HG03469 (cell line): ENCODE measurements around the gene SEMA4B.
"Not testable (repeated sequence)": the region's sequence is repeated elsewhere in the genome, so short reads cannot be mapped to it uniquely, and the experiment has no call there.

Experiments
- ATAC-seq: cut with Tn5 transposase; IDR thresholded peaks from one replicate; pipeline ENCODE4 v1.9.1; 2021; ENCODE audit warnings: mild to moderate bottlenecking, moderate library complexity, moderate number of reproducible peaks; ENCODE audit not compliant: unreplicated experiment

The SEMA4B gene, protein sequence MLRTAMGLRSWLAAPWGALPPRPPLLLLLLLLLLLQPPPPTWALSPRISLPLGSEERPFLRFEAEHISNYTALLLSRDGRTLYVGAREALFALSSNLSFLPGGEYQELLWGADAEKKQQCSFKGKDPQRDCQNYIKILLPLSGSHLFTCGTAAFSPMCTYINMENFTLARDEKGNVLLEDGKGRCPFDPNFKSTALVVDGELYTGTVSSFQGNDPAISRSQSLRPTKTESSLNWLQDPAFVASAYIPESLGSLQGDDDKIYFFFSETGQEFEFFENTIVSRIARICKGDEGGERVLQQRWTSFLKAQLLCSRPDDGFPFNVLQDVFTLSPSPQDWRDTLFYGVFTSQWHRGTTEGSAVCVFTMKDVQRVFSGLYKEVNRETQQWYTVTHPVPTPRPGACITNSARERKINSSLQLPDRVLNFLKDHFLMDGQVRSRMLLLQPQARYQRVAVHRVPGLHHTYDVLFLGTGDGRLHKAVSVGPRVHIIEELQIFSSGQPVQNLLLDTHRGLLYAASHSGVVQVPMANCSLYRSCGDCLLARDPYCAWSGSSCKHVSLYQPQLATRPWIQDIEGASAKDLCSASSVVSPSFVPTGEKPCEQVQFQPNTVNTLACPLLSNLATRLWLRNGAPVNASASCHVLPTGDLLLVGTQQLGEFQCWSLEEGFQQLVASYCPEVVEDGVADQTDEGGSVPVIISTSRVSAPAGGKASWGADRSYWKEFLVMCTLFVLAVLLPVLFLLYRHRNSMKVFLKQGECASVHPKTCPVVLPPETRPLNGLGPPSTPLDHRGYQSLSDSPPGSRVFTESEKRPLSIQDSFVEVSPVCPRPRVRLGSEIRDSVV

GRCh38 chr15:90201130-90201943, at the start of gene SEMA4B:
Gene SEMA4B, plus strand, starts transcription at chr15:90201330. Its CDS starts 249 bp downstream, at chr15:90201579.
- peak; percentile 60 for ATAC-seq

DNA sequence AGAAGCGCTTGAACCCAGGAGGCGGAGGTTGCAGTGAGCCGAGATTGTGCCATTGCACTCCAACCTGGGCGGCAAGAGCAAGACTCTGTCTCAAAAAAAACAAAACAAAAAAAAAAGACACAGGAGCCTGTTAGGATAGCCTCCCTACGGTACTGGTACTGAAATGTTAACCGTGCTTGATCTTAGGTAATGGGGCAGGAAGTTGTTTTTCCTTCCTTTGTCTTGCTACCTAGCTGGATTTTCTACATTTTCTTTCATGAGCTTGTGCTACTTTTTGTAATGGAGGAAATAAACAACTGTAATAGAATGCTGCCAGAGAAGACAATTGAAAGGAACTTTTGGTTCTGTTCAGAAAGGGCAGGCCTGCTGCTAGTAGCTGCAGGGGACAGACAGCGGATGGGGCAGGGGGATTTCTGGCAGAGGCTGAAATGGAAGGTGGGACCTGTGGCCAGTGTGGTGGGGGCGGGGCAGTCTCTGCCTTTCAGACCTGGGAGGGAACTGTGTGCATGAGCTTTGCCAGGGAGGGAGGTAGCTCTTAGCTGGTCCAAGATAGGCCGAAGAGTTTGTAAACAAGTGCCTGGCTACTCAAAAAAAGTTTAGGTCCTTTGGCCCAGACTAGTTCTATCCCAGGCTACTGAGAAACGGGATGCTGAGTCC, 49.0 kb upstream of the SEMA4B start:
- ATAC-seq = no peak

DNA sequence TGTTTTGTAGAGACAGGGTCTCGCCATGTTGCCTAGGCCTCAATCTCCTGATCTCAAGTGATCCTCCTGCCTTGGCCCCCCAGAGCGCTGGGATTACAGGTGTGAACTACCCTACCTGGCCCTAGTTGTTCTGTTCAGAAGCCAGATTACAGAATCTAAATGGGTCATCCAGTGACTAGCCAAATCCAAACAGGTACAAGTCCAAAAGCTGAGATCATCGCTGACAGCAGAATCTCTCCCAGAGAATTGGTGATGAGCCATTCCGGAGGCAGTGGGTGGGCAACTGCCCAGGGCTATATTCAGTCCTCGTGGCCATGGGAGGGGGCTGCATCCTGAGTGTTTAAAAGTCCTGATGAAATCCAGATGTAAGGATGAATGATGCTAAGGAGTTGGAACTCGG, 47.5 kb upstream of the SEMA4B start:
- ATAC-seq = no peak

- no peak for ATAC-seq
These were observed 46.9 kb upstream of the SEMA4B start for GRCh38 chr15:90154246-90154645.

DNA sequence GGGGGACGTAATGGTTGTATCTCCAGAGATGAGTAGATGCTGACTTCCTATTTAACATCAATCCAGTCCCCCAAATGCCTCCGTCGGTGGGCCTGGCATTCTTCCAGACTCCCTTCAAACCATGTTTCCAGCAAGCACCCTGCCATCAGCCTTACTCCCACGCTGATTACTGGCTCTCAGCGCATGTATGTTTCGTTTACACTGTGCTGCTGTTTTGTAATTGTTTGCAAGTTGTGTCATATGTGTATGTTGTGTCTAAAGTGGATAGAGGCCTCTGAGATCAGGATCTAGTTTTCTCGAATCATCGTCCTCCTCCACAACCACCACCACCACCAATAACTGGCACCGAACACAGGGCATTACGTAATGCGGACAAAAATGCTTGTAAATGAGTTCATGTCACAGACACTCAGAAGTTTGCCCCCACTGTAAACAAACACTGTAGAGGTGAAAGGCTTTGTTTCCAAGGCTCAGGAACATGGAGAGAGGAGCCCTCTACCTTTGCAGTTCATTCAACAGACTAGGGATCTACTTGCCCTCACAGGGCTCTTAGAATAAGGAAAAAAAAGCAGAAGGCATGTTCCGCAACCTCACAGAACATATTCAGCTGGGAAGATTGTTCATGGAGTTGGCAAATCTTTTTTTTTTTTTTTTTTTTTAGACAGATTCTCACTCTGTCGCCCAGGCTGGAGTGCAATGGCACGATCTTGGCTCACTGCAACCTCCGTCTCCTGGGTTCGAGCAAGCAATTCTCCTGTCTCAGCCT, 46.1 kb upstream of the SEMA4B start:
- no peak for ATAC-seq

DNA sequence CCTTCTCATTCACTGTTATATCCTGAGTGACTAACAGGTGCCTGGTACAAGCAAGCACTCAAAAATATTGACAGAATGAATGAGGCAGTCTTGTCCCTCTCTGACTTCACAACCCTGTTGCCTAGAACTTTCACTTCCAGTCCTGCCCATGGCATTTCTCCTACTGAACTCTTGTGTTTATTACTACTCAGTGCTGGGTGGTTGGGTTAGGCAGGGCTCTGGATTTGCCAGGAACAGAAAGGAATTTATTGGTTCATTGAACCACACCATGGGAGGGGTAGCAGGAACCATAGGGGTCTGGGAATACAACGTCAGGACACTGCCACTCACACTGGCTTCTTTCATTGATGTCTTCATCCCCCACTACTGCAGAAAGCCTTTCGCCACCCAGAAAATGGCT, 41.9 kb upstream of the SEMA4B start:
- ATAC-seq = no peak

DNA sequence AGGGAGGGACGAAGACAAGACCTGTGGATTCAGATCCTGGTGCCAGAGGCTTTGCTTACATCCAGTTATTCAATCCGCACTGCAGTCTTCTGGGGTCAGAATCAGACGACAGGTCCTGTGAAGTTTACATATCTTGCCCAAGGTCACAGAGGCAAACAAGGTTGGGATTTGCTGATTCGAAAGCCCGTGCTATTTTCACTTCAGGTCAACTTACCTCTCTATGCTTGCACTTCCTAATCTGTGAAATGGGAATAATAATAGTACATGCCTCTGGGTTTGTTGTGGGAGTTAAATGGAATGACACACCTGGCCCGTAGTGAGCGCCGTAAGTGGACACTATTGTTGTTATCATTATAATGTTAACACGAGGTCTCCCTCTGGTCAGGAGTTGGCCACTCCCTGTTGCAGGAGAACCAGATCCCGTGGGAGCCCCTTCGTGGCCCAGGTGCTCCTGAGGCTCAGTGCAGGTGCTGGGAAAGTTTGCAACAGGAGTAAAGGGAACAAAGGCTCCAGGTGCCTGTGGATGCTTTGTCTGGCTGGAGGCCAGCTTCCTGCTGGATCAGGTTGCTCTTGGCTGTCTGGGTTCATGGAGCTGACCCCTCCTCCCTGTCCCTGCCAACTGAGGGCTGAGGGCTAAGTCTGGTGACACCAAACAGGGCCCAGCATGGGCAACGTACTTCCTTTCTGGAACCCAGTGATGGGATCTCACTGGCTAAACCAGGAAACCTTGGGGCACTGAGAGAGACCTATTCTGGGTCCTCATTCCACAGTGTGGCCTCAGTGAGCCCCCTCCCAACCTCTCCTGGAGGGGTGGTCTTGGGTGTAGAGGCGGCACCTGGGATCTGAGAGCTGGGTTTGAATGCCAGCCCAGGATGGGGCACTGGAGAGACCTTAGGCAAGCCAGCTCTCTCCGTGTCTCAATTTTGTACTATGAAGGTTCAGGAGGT, 40.1 kb upstream of the SEMA4B start:
- no peak for ATAC-seq

DNA sequence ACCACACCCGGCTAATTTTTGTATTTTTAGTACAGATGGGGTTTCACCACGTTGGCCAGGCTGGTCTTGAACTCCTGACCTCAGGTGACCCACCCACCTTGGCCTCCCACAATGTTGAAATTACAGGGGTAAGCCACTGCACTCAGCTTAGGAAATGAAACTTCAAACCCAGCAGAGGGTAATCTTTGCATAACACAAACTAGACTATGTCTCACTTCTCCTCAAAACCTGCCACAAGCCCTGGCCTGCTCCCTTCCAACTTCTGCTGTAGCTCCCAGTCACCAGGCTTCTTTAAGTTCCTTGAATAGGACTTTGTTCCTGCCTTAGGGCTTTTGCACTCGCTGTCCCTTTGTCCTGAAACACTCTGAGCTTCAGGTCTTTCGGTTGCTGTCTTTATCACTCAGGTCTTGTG, 39.2 kb upstream of the SEMA4B start:
- ATAC-seq = peak; percentile 57

- no peak for ATAC-seq
These were observed 38.2 kb upstream of the SEMA4B start for GRCh38 chr15:90162956-90163355.

DNA sequence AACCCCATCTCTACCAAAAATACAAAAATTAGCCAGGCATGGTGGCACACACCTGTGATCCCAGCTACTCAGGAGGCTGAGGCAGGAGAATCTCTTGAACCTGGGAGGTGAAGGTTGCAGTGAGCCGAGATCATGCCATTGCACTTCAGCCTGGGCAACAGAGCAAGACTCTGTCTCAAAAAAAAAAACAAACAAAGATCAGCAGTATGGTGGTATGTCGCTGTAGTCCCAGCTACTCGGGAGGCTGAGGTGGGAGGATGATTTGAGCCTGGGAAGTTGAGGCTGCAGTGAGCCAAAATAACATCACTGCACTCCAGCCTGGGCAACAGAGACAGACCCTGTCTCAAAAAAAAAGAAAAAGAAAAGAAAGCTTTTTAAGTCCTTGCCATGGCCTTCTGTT, 36.9 kb upstream of the SEMA4B start:
- ATAC-seq = not testable (repeated sequence)

GRCh38 chr15:90165157-90165556, 36.0 kb upstream of the SEMA4B start:
- no peak for ATAC-seq

DNA sequence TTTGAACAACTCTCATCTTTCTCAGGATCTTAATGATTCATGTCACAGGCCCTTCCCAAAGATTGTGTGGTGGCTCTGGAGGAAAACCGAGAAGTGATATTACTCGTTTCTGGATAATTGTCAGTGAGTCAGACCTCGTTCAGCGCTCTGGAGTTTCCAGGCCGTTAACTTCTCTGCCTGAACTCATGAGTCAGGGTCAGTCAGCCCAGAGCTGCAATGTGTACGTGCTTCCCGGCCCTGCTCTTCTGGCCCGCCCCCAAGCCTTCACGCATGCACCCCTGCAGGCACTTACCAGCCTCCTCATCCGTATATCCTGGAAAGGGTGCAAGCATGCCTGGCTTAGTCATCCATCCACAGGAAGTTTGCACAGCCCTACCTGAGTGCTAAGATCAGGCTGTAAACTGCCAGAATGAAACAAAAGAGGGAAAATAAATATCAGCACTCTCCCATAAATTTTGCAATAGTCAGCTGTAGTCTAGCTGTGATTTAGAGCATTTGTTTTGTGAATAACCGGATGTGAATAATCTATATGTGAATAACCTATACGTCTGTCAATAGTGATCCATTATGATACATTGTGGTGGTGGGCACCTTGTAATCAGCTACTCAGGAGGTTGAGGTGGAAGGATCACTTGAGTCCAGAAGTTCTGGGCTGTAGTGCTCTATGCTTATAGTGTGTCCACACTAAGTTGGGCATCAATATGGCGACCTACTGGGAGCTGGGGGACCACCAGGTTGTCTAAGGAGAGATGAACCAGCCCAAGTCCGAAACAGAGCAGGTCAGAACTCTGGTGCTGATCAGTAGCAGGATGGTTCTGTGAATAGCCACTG, 35.3 kb upstream of the SEMA4B start:
- ATAC-seq = no peak

- no peak for ATAC-seq
These were observed 34.0 kb upstream of the SEMA4B start for GRCh38 chr15:90167121-90167520.

GRCh38 chr15:90171623-90172022, 29.5 kb upstream of the SEMA4B start:
- ATAC-seq = no peak

- no peak for ATAC-seq
These were observed 27.8 kb upstream of the SEMA4B start for GRCh38 chr15:90173372-90173771.

GRCh38 chr15:90174140-90174875, 26.8 kb upstream of the SEMA4B start:
- no peak for ATAC-seq

DNA sequence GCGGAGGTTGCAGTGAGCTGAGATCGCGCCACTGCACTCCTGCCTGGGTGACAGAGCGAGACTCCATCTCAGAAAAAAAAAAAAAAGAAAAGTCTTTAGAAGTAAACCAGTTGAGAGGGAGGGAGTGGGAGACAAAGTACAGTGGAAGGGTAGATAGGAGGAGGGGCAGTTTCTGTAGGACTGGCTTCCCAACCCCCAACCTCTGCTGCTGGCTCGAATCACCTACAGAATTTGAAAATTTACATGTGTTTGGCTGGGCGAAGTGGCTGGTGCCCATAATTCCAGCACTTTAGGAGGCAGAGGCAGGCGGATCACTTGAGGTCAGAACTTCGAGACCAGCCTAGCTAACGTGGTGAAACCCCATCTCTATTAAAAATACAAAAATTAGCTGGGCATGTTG, 24.1 kb upstream of the SEMA4B start:
- no peak for ATAC-seq
